HG02884 (cell line): Measurements from ENCODE around the gene CPVL.
"Not testable (repeated sequence)": the region's sequence is repeated elsewhere in the genome, so short reads cannot be mapped to it uniquely, and the experiment has no call there.

Experiments
- ATAC-seq: cut with Tn5 transposase; IDR thresholded peaks from one replicate; pipeline ENCODE4 v1.9.1; 2021; ENCODE audit warnings: mild to moderate bottlenecking, moderate library complexity; ENCODE audit not compliant: unreplicated experiment

CPVL gene

GRCh38 chr7:29122081-29122480 is 24.3 kb downstream of the CPVL start:
- no peak for ATAC-seq

- ATAC-seq: no peak
Observed at GRCh38 chr7:29120955-29121354, 25.4 kb downstream of the CPVL start.

- ATAC-seq: no peak
Observed at GRCh38 chr7:29119538-29119937, 26.8 kb downstream of the CPVL start.

- ATAC-seq: no peak
Observed at GRCh38 chr7:29116361-29117200, 29.8 kb downstream of the CPVL start.

GRCh38 chr7:29115753-29116152 is 30.6 kb downstream of the CPVL start:
- ATAC-seq: no peak

GRCh38 chr7:29115130-29115687 is 31.1 kb downstream of the CPVL start:
- no peak for ATAC-seq

GRCh38 chr7:29114266-29114665 is 32.1 kb downstream of the CPVL start:
- ATAC-seq: not testable (repeated sequence)

- ATAC-seq: peak; percentile 45
Observed at GRCh38 chr7:29113384-29114102, 32.8 kb downstream of the CPVL start.

- no peak for ATAC-seq
Observed at GRCh38 chr7:29112721-29113120, 33.6 kb downstream of the CPVL start.

GRCh38 chr7:29109899-29110298 is 36.4 kb downstream of the CPVL start:
- ATAC-seq: no peak

- ATAC-seq: no peak
Observed at GRCh38 chr7:29109358-29109757, 37.0 kb downstream of the CPVL start.

GRCh38 chr7:29107056-29107455 is 39.3 kb downstream of the CPVL start:
- no peak for ATAC-seq

GRCh38 chr7:29106669-29106988 is 39.7 kb downstream of the CPVL start:
- no peak for ATAC-seq

GRCh38 chr7:29105752-29106668 is 40.3 kb downstream of the CPVL start:
- no peak for ATAC-seq

GRCh38 chr7:29105191-29105590 is 41.1 kb downstream of the CPVL start:
- no peak for ATAC-seq

- no peak for ATAC-seq
Observed at GRCh38 chr7:29102558-29103151, 43.7 kb downstream of the CPVL start.

- no peak for ATAC-seq
Observed at GRCh38 chr7:29100924-29101323, 45.4 kb downstream of the CPVL start.

- no peak for ATAC-seq
Observed at GRCh38 chr7:29099896-29100847, 46.2 kb downstream of the CPVL start.

- ATAC-seq: no peak
Observed at GRCh38 chr7:29096446-29096730, 49.9 kb downstream of the CPVL start.
